Suppressor macrophage (primary cell): ENCODE results near the gene SCFD2.
A peak's percentile ranks its signal among the peaks of the same experiment; 100 is the strongest.
"Not testable (repeated sequence)": the region's sequence is repeated elsewhere in the genome, so short reads cannot be mapped to it uniquely, and the experiment has no call there.

Source experiments
- DNase-seq, 4 experiments: peaks; one replicate each; pipeline ENCODE4 v3.0.0-alpha.2; 2020 to 2022

Gene SCFD2

GRCh38 chr4:53100501-53101190 is 265.2 kb downstream of the SCFD2 start:
- no peak for DNase-seq

DNA sequence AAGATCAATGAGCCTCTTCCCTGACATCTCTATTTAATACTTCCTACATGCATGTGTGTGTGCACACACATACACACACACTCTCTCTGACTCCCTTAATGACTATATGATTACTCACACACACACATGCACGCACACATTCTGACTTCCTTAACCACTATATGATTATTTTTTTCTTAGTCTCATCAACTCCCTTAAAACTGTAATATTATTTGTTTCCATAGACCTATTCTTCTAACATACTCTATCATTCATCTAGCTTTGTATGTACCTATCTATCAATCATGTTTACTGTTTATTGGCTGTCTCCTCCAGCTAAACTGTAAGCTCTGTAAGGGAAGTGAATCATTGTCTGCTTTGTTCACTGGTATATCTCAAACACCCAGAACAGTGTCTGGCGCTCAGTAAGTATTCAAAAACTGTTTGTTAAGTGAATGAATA is 267.2 kb downstream of the SCFD2 start:
- DNase-seq, result no peak

DNA sequence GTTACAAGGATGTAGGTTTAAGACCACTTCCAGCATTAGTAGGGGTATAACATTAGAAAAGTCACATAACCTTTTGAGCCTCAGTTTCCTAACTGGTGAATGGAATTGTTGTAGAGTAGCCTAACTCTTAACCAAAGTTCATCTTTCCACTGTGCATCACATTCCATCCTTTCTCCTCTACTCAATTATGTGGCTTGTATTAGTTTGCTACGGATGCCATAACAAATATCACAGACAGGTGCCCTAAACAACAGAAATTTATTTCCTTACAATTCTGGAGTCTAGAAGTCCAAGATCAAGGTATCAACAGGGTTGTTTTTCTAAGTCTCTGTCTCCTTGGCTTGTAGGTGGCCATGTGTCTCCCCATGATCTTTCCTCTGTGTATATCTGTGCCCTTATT is 271.8 kb downstream of the SCFD2 start:
- no peak for DNase-seq

GRCh38 chr4:53089936-53090729 is 275.7 kb downstream of the SCFD2 start:
- no peak for DNase-seq

GRCh38 chr4:53088152-53088551 is 277.7 kb downstream of the SCFD2 start:
- peak in 3 of 4 experiments; percentile 1 to 15 (median 2) for DNase-seq

- DNase-seq, result no peak
Observed at GRCh38 chr4:53076374-53076958, 289.4 kb downstream of the SCFD2 start.

DNA sequence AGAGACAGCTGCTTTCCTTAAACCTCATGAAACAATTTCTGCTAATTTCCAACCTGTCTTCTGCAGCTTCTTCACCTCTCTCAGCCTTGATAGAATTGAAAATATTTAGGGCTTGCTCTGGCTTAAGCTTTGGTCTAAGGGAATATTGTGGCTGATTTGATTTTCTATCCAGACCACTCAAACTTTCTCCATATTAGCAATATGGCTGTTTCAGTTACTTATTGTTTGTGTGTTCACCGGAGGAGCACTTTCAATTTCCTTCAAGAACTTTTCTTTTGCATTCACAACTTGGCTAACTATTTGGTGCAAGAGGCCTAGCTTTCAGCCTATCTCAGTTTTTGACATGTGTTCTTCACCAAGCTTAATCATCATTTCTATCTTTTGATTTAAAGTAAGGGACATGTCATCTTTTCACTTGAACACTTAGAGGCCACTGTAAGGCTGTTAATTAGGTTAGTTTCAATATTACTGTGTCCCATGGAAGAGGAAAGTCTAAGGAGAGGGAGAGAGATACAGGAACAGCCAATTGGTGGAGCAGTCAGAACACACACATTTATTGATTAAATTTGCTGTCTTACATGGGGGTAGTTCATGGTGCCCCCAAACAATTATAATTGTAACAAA is 290.6 kb downstream of the SCFD2 start:
- no peak for DNase-seq

- DNase-seq, result no peak
Observed at GRCh38 chr4:53068755-53069330, 297.0 kb downstream of the SCFD2 start.

DNA sequence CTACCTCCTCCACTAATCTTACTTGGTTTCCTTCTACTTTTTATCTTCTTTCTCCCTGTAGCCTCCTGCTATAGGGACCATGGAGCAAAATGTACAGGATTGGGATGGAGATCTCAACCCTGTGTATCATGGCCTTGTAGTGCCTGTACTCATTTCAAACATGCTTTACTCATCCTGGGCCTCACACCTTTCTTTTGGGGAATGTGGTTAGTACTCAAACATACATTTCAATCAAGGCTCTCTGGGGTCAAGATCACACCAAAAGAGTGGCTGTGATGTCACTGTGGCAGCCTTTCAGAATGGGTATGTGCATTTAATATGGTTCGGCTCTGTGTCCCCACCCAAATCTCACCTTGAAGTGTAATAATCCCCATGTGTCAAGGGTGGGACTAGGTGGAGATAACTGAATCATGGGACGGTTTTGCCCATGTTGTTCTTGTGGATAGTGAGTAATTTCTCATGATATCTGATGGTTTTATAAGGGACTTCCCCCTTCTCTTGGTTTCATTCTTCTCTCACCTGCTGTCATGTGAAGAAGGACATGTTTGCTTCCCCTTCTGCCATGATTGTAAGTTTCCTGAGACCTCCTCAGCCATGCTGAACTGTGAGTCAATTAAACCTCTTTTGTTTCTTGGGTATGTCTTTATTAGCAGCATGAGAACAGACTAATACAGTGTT is 298.6 kb downstream of the SCFD2 start:
- DNase-seq, result no peak

DNA sequence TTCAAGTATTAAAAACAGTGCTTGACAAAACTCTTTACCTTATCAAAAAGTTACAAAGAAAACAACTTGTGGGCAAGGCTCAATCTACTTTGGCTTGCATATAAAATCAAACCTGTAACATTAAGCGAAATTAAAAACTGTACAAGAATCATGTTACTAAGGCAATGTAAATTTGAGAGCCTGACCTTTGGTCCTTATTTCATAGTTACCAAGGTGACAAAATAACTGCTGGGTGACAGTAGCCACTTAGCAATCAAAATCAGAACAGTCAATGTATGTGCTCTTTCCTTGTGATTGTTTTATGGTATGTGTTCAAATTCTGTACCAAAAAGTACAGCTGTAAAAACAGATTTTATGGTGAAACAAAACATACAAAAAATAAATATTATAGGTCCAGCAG is 299.7 kb downstream of the SCFD2 start:
- DNase-seq, result no peak

- DNase-seq, result no peak
Observed at GRCh38 chr4:53064609-53065008, 301.3 kb downstream of the SCFD2 start.

- no peak for DNase-seq
Observed at GRCh38 chr4:53061091-53061850, 304.6 kb downstream of the SCFD2 start.

DNA sequence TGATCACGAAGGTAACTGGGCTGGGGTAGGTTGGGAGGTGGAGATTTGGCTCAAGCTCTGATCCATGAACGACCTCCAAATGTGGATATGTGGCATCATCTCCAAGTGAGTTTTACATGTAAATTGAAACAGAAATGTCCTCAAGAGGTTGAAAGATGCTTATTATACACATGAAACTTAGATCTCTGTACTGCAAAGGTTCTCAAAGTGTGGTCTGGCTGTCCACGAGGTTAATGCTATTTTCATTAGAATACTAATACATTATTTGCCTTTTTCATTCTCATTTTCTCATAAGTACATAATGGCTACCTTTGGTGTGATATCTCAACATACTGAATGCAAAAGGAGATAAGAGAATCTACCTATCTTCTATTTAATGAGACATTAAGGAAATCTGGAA is 305.6 kb downstream of the SCFD2 start:
- no peak for DNase-seq

DNA sequence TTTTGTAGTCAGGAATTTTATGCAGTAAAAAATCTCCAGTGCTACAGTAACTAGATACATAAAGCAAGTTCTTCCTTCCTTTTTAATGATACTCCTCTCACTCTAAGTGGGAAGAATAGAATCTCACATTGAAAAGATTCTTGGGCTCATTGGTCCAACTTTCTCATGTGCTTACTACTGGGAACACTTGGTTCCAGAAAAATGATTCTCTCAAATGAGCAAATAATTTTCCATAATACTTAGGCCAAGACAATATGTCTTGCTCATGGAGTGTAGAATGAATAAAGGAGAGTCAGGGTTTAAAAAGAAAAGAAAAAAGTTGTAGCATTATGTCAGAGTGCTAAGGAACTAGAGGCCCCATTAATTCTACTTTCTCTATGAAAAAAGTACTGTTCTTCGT is 306.0 kb downstream of the SCFD2 start:
- no peak for DNase-seq

GRCh38 chr4:53059256-53059655 is 306.6 kb downstream of the SCFD2 start:
- no peak for DNase-seq

DNA sequence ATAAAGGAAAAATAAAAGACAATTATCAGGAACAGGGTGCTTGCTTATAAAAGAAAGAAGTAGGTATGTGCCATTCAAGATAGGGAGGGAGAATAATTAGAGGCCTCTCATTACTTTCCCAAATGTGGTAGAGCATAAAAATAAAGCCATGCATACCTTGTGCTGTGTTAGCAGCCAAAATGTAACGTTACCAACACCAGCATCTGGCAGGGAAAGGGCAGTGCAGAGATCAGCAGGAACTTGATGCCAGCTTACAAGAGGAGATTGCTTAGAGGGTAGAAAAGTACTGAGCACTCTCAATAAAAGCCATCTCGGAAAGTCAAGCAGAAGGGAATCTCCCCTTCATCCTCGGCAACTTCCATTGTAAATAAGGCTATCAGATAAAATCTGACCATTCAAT is 308.2 kb downstream of the SCFD2 start:
- no peak for DNase-seq

DNA sequence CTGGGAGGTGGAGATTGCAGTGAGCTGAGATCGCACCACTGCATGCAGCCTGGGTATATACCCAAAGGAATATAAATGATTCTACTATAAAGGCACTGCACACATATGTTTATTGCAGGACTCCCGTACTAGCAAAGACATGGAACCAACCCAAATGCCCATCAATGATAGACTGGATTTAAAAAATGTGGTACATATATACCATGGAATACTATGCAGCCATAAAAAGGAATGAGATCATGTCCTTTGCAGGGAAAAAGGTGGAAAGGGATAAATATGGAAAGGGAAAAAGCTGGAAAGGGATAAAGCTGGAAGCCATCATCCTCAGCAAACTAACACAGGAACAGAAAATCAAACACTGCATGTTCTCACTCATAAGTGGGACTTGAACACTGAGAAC is 308.8 kb downstream of the SCFD2 start:
- DNase-seq, result not testable (repeated sequence)

GRCh38 chr4:53055716-53056403 is 310.0 kb downstream of the SCFD2 start:
- DNase-seq, result no peak

DNA sequence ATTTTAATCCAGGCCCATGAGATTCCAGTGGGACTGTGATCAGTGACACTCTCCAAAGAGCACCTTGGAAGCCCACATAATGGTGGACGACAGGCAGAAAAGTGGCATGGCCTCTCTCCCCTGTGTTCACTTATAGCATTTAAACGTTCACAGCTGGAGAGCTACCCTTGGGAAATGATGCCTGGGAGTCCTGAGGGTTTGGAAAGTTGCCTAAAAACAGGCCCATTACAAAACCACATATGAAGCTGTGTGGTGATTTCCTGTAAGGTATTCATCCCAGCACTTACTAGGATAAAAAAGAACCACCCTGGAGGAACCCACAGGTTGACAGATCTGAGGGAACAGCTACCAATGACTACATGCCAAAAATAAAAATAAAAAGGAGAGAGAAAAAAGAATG is 310.6 kb downstream of the SCFD2 start:
- DNase-seq, result no peak

- no peak for DNase-seq
Observed at GRCh38 chr4:53050361-53050774, 315.5 kb downstream of the SCFD2 start.

GRCh38 chr4:53049528-53049927 is 316.3 kb downstream of the SCFD2 start:
- DNase-seq, result no peak
